Activated CD8-positive, alpha-beta T cell treated with anti-CD3 and anti-CD28 coated beads, Interleukin-2, amount 10 ng/mL, durations not matched to agents 7 days and 5 days (primary cell): ENCODE measurements around the gene DENND2C. TPM values are rescaled to one million over a fixed set of nuclear protein-coding genes. Genes with fewer than 3 reads are reported as not detected.
A peak's percentile ranks its signal among the peaks of the same experiment; 100 is the strongest.

Experiments used
- ATAC-seq: fragments of 150-1000 bp; cut with Tn5 transposase; one replicate; pipeline ENCODE4 v1.10.0; 2021; ENCODE audit warnings: moderate library complexity
- CTCF ChIA-PET: fragments of 350-600 bp; sonication (Branson Sonifier 250); formaldehyde crosslinking; loops from one replicate; lab custom pipeline; 2021; ENCODE audit warnings: antibody characterized with exemption; lab: Charles Lee
- POLR2A ChIA-PET: fragments of 350-600 bp; sonication (Branson Sonifier 250); formaldehyde crosslinking; loops from one replicate; lab custom pipeline; 2021; ENCODE audit warnings: antibody characterized with exemption; lab: Charles Lee
- DNase-seq: peaks from one replicate; pipeline ENCODE4 v3.0.0-alpha.2; 2020
- H3K27ac Mint-ChIP-seq: one replicate; pipeline ENCODE4 v1.8.0; 2021; ENCODE audit warnings: mild to moderate bottlenecking, mixed read lengths
- H3K27me3 Mint-ChIP-seq: one replicate; pipeline ENCODE4 v1.8.0; 2021; ENCODE audit warnings: low read depth, mixed read lengths
- H3K36me3 Mint-ChIP-seq: one replicate; pipeline ENCODE4 v1.8.0; 2021; ENCODE audit warnings: low read depth, mixed read lengths
- H3K4me1 Mint-ChIP-seq: one replicate; pipeline ENCODE4 v1.8.0; 2021; ENCODE audit warnings: low read depth, mixed read lengths
- H3K4me3 Mint-ChIP-seq: one replicate; pipeline ENCODE4 v1.8.0; 2021; ENCODE audit warnings: mild to moderate bottlenecking, mixed read lengths
- H3K9me3 Mint-ChIP-seq: one replicate; pipeline ENCODE4 v1.8.0; 2022; ENCODE audit warnings: mixed read lengths; ENCODE audit not compliant: insufficient read depth
- total RNA-seq, 2 experiments: library from RNA; stranded (reverse); gene quantifications; one replicate each; pipeline ENCODE4 v1.2.3, GENCODE V29; 2021

The DENND2C gene, protein sequence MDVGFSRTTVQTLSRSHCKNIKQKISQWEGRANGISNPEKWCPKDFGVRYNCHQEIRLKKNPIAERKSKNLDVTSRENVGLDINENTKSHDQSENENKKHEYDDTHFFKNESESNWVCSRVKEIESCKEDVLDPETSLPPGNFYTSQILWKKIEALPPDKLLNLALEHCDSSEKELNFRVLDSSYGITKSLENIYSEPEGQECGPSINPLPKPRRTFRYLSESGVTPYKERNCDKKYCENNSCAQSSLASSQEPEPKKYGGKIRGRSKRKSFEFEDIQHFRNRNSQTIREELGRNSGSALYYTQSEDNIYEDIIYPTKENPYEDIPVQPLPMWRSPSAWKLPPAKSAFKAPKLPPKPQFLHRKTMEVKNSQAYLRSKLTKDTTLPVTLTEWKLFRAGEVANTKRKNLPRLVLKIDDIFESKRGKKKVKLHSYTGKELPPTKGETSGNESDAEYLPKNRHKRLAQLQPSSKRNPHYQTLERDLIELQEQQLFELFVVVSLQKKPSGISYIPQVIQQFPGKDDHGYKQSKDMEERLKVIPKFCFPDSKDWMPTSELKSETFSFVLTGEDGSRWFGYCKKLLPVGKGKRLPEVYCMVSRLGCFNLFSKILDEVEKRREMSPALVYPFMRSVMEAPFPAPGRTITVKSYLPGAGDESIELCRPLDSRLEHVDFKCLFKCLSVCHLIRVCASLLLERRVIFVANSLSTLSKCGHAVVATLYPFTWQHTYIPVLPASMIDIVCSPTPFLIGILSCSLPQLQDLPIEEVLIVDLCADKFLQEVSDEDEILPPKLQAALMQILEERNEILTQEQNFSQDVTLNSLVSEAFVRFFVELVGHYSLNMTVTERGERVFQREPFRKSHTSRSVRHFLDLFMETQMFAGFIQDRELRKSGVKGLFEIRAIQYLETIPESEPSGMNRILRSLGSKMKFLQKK
- under 1 TPM; 0.34 to 0.40 TPM for total RNA-seq

- Mint-ChIP-seq H3K9me3 (no peaks in the 10 kb centered on the region), H3K27me3 (peaks cover 16% of the 10 kb centered on the region), H3K36me3 (no peaks in the 10 kb centered on the region), H3K4me1 (peaks cover 13% of the 10 kb centered on the region), H3K4me3 (peak within 1 kb of the TSS; percentile 91), H3K27ac (peak within 1 kb of the TSS; percentile 77)
- peak; percentile 76 for ATAC-seq
- CTCF ChIA-PET: interaction anchor here (1.3 to 2.9 kb wide), 5 partner anchors 10 to 692 kb away, joined by 4 to 23 read pairs (median 5); partner anchors contain the start of gene CSDE1
- POLR2A ChIA-PET: interaction anchor here (0.8 to 1.3 kb wide), 3 partner anchors 89 to 207 kb away, joined by 3 read pairs; no protein-coding TSS in a partner anchor
- no peak for DNase-seq
Measured at GRCh38 chr1:114669562-114670082, at the start of gene DENND2C. DENND2C (minus strand) TSS chr1:114670049; CDS start chr1:114625984, 44,065 bp downstream.

- peaks cover 20% of the 10 kb centered on the region for H3K4me1 Mint-ChIP-seq
- no peak overlapping the region for H3K4me3 Mint-ChIP-seq
- ChIA-PET CTCF (no interaction called here), POLR2A (no interaction called here)
- no peaks in the 10 kb centered on the region for H3K27me3 Mint-ChIP-seq
- H3K27ac Mint-ChIP-seq: no peak overlapping the region
- DNase-seq (no peak), ATAC-seq (no peak)
- peaks cover 70% of the 10 kb centered on the region for H3K36me3 Mint-ChIP-seq
- no peaks in the 10 kb centered on the region for H3K9me3 Mint-ChIP-seq
Measured at GRCh38 chr1:114719424-114719787, 49.6 kb upstream of the DENND2C start.

DNA sequence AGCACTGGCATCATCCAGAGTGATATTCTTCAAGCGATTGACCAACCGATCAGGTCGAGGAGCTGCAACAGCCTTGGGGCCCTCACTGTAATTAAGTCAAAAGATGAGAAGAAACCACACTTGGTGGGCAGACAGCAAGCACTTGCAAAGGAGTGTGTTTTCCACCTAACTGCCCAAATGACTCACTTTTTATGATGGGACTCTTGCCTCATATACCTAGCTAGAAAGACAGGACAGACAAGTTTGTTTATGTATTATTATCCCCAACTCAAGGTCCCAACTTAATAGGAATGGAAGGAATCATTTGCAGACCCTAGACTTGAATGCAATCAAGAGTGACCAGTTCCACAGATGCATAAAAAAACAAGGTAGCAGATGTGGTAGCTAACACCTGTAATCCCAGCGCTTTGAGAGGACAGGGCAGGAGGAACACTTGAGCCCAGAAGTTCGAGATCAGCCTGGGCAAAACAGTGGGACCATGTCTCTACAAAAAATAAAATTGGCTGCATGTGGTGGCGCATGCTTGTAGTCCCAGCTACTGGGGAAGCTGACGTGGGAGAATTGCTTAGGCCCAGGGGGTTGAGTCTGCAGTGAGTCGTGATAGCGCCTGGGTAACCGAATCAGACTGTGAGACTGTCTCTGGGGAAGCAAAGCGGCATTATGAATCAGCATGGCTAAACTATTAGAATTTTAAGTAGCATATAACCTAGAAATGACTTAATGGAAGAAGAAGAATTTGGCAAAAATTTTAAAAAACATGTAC lies 49.0 kb upstream of the DENND2C start:
- ChIA-PET CTCF (no interaction called here), POLR2A (no interaction called here)
- H3K36me3 Mint-ChIP-seq: peaks cover 71% of the 10 kb centered on the region
- DNase-seq (no peak), ATAC-seq (no peak)
- H3K27me3 Mint-ChIP-seq: no peaks in the 10 kb centered on the region
- H3K27ac Mint-ChIP-seq: peak overlapping the region; percentile 24
- no peak overlapping the region for H3K4me3 Mint-ChIP-seq
- no peaks in the 10 kb centered on the region for H3K9me3 Mint-ChIP-seq
- H3K4me1 Mint-ChIP-seq: peaks cover 23% of the 10 kb centered on the region

GRCh38 chr1:114716304-114717170 lies 46.7 kb upstream of the DENND2C start, which contains the start of gene NRAS:
NRAS (minus strand) TSS chr1:114716771; CDS start chr1:114716160, 611 bp downstream.
- H3K36me3 Mint-ChIP-seq: peaks cover 69% of the 10 kb centered on the region
- peak within 1 kb of the TSS; percentile 95 for H3K4me3 Mint-ChIP-seq
- ChIA-PET CTCF (interaction anchor here (0.9 to 2.0 kb wide), 8 partner anchors 10 to 375 kb away, joined by 3 to 10 read pairs (median 4); partner anchors contain the start of genes CSDE1, DENND2C and SIKE1), POLR2A (interaction anchor here (0.5 to 2.2 kb wide), 15 partner anchors 11 to 249 kb away, joined by 3 to 14 read pairs (median 3); partner anchors contain the start of genes BCAS2 and CSDE1)
- H3K27ac Mint-ChIP-seq: peak within 1 kb of the TSS; percentile 99
- ATAC-seq: peak; percentile 96
- H3K9me3 Mint-ChIP-seq: no peaks in the 10 kb centered on the region
- peaks cover 23% of the 10 kb centered on the region for H3K4me1 Mint-ChIP-seq
- H3K27me3 Mint-ChIP-seq: no peaks in the 10 kb centered on the region
- peak; percentile 97 for DNase-seq

DNA sequence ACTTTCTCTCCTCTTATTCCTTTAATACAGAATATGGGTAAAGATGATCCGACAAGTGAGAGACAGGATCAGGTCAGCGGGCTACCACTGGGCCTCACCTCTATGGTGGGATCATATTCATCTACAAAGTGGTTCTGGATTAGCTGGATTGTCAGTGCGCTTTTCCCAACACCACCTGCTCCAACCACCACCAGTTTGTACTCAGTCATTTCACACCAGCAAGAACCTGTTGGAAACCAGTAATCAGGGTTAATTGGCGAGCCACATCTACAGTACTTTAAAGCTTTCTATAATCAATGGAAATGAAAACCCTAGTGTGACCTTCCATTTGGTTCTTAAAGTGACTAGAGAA lies 46.1 kb upstream of the DENND2C start:
- peak overlapping the region; percentile 95 for H3K4me3 Mint-ChIP-seq
- ChIA-PET POLR2A (interaction anchor here (0.5 to 2.2 kb wide), 14 partner anchors 10 to 249 kb away, joined by 3 to 14 read pairs (median 3); partner anchors contain the start of genes BCAS2 and CSDE1), CTCF (interaction anchor here (0.7 to 2.0 kb wide), 9 partner anchors 9 to 375 kb away, joined by 3 to 10 read pairs (median 4); partner anchors contain the start of genes CSDE1, DENND2C and SIKE1)
- ATAC-seq (no peak), DNase-seq (no peak)
- H3K9me3 Mint-ChIP-seq: no peaks in the 10 kb centered on the region
- peaks cover 65% of the 10 kb centered on the region for H3K36me3 Mint-ChIP-seq
- H3K4me1 Mint-ChIP-seq: peaks cover 23% of the 10 kb centered on the region
- peak overlapping the region; percentile 99 for H3K27ac Mint-ChIP-seq
- no peaks in the 10 kb centered on the region for H3K27me3 Mint-ChIP-seq

DNA sequence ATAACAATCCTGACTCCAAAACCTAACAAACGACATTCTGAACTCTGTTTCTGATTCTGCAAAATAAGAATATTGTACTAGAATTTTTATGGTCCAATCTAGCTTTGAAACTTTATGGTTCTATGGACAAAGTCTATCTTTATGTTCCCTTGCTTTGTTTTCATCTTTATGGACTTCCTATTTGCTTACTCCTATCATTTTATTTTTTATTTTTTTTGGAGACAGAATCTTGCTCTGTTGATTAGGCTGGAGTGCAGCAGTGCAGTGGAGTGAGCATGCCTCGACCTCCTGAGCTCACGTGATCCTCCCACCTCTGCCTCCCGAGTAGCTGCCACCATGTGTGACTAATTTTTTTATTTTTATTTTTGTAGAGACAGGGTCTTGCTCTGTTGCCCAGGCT lies 43.1 kb upstream of the DENND2C start:
- ATAC-seq: no peak
- CTCF ChIA-PET: no interaction called here

GRCh38 chr1:114710360-114710759 lies 40.5 kb upstream of the DENND2C start:
- CTCF ChIA-PET: interaction anchor here (1.6 kb wide), 1 partner anchor 364 kb away, joined by 4 read pairs; no protein-coding TSS in a partner anchor

More for the DNA sequence above, 43.1 kb upstream of the DENND2C start:
- DNase-seq: no peak
- Mint-ChIP-seq H3K27ac (no peak overlapping the region), H3K4me3 (no peak overlapping the region), H3K4me1 (peaks cover 21% of the 10 kb centered on the region), H3K27me3 (no peaks in the 10 kb centered on the region), H3K9me3 (no peaks in the 10 kb centered on the region), H3K36me3 (peaks cover 54% of the 10 kb centered on the region)
- POLR2A ChIA-PET: interaction anchor here (0.7 kb wide), 1 partner anchor 45 kb away, joined by 3 read pairs; the partner anchor contains the start of gene CSDE1

DNA sequence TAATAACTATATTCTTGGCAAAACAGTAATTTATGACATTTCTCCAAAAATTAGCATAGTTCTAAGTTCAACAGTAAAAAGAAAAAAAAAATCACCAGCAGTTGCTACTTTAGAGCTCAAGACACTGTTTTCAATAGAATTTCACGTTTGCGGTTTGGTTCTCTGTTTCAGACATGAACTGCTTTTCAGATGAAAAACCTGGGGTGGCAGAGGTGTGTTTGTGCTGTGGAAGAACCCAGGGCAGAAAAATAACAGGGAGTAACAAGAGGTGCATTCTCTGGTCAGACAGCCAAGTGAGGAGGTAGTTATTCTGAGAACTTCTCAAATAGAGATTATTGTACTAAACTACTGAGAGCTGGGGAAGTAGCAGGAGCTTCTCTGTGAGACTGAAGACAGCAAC lies 37.8 kb upstream of the DENND2C start:
- DNase-seq (no peak), ATAC-seq (no peak)
- Mint-ChIP-seq H3K27me3 (no peaks in the 10 kb centered on the region), H3K36me3 (peaks cover 50% of the 10 kb centered on the region), H3K9me3 (no peaks in the 10 kb centered on the region), H3K4me1 (peaks cover 3% of the 10 kb centered on the region), H3K4me3 (no peak overlapping the region), H3K27ac (no peak overlapping the region)
- CTCF ChIA-PET: interaction anchor here (1.2 kb wide), 1 partner anchor 8 kb away, joined by 3 read pairs; no protein-coding TSS in a partner anchor
- POLR2A ChIA-PET: no interaction called here

More at GRCh38 chr1:114710360-114710759, 40.5 kb upstream of the DENND2C start:
- peak overlapping the region; percentile 44 for H3K27ac Mint-ChIP-seq
- DNase-seq: no peak
- H3K27me3 Mint-ChIP-seq: no peaks in the 10 kb centered on the region
- POLR2A ChIA-PET: no interaction called here
- H3K9me3 Mint-ChIP-seq: no peaks in the 10 kb centered on the region
- H3K4me1 Mint-ChIP-seq: peaks cover 7% of the 10 kb centered on the region
- H3K36me3 Mint-ChIP-seq: peaks cover 59% of the 10 kb centered on the region
- no peak overlapping the region for H3K4me3 Mint-ChIP-seq
- no peak for ATAC-seq

DNA sequence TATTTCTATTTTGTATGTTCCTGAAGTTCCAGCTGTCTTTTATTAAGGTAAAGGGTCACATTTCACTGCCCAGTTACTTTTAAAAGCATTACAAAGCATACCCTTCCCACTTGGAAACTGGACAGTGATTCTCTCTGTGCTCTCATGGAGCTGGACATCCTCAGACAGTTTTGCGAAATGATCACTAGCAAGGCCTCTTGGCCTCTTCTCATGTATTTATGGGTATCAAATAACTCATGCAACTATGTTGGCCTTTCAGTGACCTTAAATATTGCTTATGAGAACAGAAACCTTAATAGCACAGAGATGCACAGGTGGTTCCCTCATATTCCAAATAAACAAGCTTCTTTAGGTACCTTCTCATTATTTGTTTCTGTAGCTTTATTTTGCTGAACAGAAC lies 33.4 kb upstream of the DENND2C start:
- Mint-ChIP-seq H3K9me3 (no peaks in the 10 kb centered on the region), H3K27ac (no peak overlapping the region), H3K4me1 (peaks cover 6% of the 10 kb centered on the region), H3K27me3 (peaks cover 2% of the 10 kb centered on the region), H3K4me3 (no peak overlapping the region), H3K36me3 (peaks cover 27% of the 10 kb centered on the region)
- ChIA-PET POLR2A (no interaction called here), CTCF (interaction anchor here (0.9 to 1.0 kb wide), 2 partner anchors 8 to 13 kb away, joined by 3 read pairs; partner anchors contain the start of gene AMPD1)
- ATAC-seq (no peak), DNase-seq (no peak)

- DNase-seq (no peak), ATAC-seq (no peak)
- Mint-ChIP-seq H3K4me3 (no peak overlapping the region), H3K27me3 (peaks cover 2% of the 10 kb centered on the region), H3K27ac (no peak overlapping the region), H3K36me3 (peaks cover 24% of the 10 kb centered on the region), H3K9me3 (no peaks in the 10 kb centered on the region), H3K4me1 (peaks cover 6% of the 10 kb centered on the region)
- ChIA-PET CTCF (interaction anchor here (0.9 kb wide), 1 partner anchor 13 kb away, joined by 3 read pairs; no protein-coding TSS in a partner anchor), POLR2A (no interaction called here)
Measured at GRCh38 chr1:114702737-114703136, 32.9 kb upstream of the DENND2C start.
